PC-3 (cell line): ENCODE measurements around the gene SPACDR. TPM values are rescaled to one million over a fixed set of nuclear protein-coding genes. Genes with fewer than 3 reads are reported as not detected.

Experiments
- ATAC-seq: fragments of 200-7000 bp; cut with Tn5 transposase; 2 replicates; pipeline ENCODE4 v1.9.1; 2020; ENCODE audit warnings: mild to moderate bottlenecking, moderate library complexity
- BruUV-seq: library from RNA; stranded (reverse); fragments of 400-500 nt; replicated peaks from 2 replicates; lab custom pipeline; 2021; lab: Mats Ljungman, UMichigan
- CTCF ChIA-PET: fragments of 300-600 bp; sonication (Branson Sonifier 250); formaldehyde crosslinking; loops from one replicate; lab custom pipeline; 2022; ENCODE audit warnings: antibody characterized with exemption; lab: Charles Lee
- POLR2A ChIA-PET: fragments of 300-600 bp; sonication (Branson Sonifier 250); formaldehyde crosslinking; loops from one replicate; lab custom pipeline; 2022; ENCODE audit warnings: antibody characterized with exemption; ENCODE audit not compliant: unreplicated experiment; lab: Charles Lee
- DNase-seq: peaks from one replicate; pipeline ENCODE4 v3.0.0-alpha.2; 2015
- H2AFZ ChIP-seq: fragments of 300-600 bp; sonication (generic); 2 replicates; pipeline ENCODE4 v1.6.0; 2016; ENCODE audit warnings: antibody characterized with exemption, low read length
- H3F3A ChIP-seq: fragments of 300-600 bp; sonication (generic); one replicate; pipeline ENCODE4 v1.6.0; 2017; ENCODE audit warnings: antibody characterized with exemption, low read length, control low read depth, mild to moderate bottlenecking; ENCODE audit not compliant: unreplicated experiment
- H3K27ac ChIP-seq: fragments of 300-600 bp; sonication (generic); 2 replicates; pipeline ENCODE4 v1.5.1; 2016; ENCODE audit warnings: mild to moderate bottlenecking, low read length
- H3K27me3 ChIP-seq: fragments of 300-600 bp; sonication (generic); 2 replicates; pipeline ENCODE4 v1.6.1; 2016; ENCODE audit warnings: low read length, mixed read lengths
- H3K36me3 ChIP-seq: fragments of 300-600 bp; sonication (generic); 2 replicates; pipeline ENCODE4 v1.6.1; 2016; ENCODE audit warnings: low read depth, mixed run types, low read length, mixed read lengths
- H3K4me1 ChIP-seq: fragments of 300-600 bp; sonication (generic); 2 replicates; pipeline ENCODE4 v1.5.1; 2016; ENCODE audit warnings: low read length; ENCODE audit not compliant: insufficient read depth
- H3K4me2 ChIP-seq: fragments of 300-600 bp; sonication (generic); 2 replicates; pipeline ENCODE4 v1.6.0; 2016; ENCODE audit warnings: low read length
- H3K4me3 ChIP-seq: fragments of 300-600 bp; sonication (generic); 2 replicates; pipeline ENCODE4 v1.5.1; 2016; ENCODE audit warnings: mild to moderate bottlenecking, low read length, mixed read lengths
- H3K79me2 ChIP-seq: fragments of 300-600 bp; sonication (generic); 2 replicates; pipeline ENCODE4 v1.6.1; 2017; ENCODE audit warnings: low read length, mixed read lengths
- H3K9ac ChIP-seq: fragments of 300-600 bp; sonication (generic); 2 replicates; pipeline ENCODE4 v1.6.0; 2016; ENCODE audit warnings: mild to moderate bottlenecking, low read length
- H3K9me2 ChIP-seq: fragments of 300-600 bp; sonication (generic); replicated peaks from 2 replicates; pipeline ENCODE4 v1.6.1; 2016; ENCODE audit warnings: mixed run types, low read length, mixed read lengths
- H3K9me3 ChIP-seq: fragments of 300-600 bp; sonication (generic); 2 replicates; pipeline ENCODE4 v1.6.1; 2016; ENCODE audit warnings: low read length, mixed read lengths
- H4K20me1 ChIP-seq: fragments of 300-600 bp; sonication (generic); 2 replicates; pipeline ENCODE4 v1.6.1; 2016; ENCODE audit warnings: low read length, mixed read lengths
- EZH2 ChIP-seq: fragments of 300-600 bp; sonication (generic); IDR thresholded peaks from one replicate; pipeline ENCODE4 v1.6.1; 2017; ENCODE audit warnings: antibody characterized with exemption, mild to moderate bottlenecking, low read length; ENCODE audit not compliant: unreplicated experiment
- EZH2phosphoT487 ChIP-seq: fragments of 300-600 bp; sonication (generic); IDR thresholded peaks from 2 replicates; pipeline ENCODE4 v1.6.1; 2018; ENCODE audit warnings: mild to moderate bottlenecking, antibody characterized with exemption, low read length, borderline replicate concordance
- intact Hi-C: fragments of 100-400 bp; cut with micrococcal nuclease; formaldehyde crosslinking; loops from 2 replicates; pipeline ENCODE4 v1.9.0; 2023
- total RNA-seq: library from RNA; depleted of rRNA; stranded (reverse); fragments of >200 nt; gene quantifications from 2 replicates; pipeline ENCODE4 v1.2.3, GENCODE V29; 2014
- TF ChIP-seq, protein P1 (sequence below): fragments of 300-600 bp; sonication (generic); conservative IDR thresholded peaks from 2 replicates; pipeline ENCODE4 v1.5.1; 2017; ENCODE audit warnings: antibody characterized with exemption, low read depth, mild to moderate bottlenecking, low read length

Gene SPACDR
- total RNA-seq, 1 experiment from 2014 or later: 0.11 TPM

DNA sequence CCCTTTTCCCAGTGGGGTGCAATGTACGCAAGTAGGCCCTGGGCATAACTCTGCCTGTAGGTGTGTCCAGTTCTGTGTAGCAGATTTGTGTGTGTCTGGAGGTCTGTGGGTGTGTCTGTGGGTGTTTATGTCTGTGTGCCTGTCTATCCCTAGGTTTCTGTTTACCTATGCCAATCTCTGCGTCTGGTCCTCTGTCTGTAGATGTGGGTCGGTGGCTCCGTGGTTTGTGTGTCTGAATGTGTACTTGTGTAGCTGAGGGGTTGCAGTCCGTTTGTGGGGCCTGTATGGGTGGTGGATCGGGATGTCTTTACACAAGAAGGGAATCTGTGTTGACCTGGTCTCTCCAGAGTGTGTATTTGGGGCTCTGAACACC, 20.6 kb upstream of the SPACDR start:
- no peaks in the 10 kb centered on the region for H3K9me3 ChIP-seq
- H3K4me3 ChIP-seq: no peak overlapping the region
- no peak overlapping the region for H3K9ac ChIP-seq
- intact Hi-C loops: no loop called here
- DNase-seq: no peak
- no peaks in the 10 kb centered on the region for H3K79me2 ChIP-seq
- no peaks in the 10 kb centered on the region for H3K9me2 ChIP-seq
- H3K27ac ChIP-seq: no peak overlapping the region
- H3K4me1 ChIP-seq: 0 out of 2 replicates have a peak, but pooled peaks cover 6% of the 10 kb centered on the region
- H3K27me3 ChIP-seq: no peaks in the 10 kb centered on the region
- ChIA-PET CTCF (no interaction called here), POLR2A (interaction anchor here (0.6 kb wide), 1 partner anchor 343 kb away, joined by 7 read pairs; the partner anchor contains the start of gene EPHB4)
- no peaks in the 10 kb centered on the region for H3K36me3 ChIP-seq
- H3F3A ChIP-seq: no peaks in the 10 kb centered on the region
- H3K4me2 ChIP-seq: no peak overlapping the region
- no peaks in the 10 kb centered on the region for H4K20me1 ChIP-seq
- no TSS peak for BruUV-seq
- no peak overlapping the region for H2AFZ ChIP-seq
- TF ChIP-seq, protein P1, sequence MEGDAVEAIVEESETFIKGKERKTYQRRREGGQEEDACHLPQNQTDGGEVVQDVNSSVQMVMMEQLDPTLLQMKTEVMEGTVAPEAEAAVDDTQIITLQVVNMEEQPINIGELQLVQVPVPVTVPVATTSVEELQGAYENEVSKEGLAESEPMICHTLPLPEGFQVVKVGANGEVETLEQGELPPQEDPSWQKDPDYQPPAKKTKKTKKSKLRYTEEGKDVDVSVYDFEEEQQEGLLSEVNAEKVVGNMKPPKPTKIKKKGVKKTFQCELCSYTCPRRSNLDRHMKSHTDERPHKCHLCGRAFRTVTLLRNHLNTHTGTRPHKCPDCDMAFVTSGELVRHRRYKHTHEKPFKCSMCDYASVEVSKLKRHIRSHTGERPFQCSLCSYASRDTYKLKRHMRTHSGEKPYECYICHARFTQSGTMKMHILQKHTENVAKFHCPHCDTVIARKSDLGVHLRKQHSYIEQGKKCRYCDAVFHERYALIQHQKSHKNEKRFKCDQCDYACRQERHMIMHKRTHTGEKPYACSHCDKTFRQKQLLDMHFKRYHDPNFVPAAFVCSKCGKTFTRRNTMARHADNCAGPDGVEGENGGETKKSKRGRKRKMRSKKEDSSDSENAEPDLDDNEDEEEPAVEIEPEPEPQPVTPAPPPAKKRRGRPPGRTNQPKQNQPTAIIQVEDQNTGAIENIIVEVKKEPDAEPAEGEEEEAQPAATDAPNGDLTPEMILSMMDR: no peak
- TF ChIP-seq EZH2 (no peak), EZH2phosphoT487 (no peak)
- no peak for ATAC-seq

DNA sequence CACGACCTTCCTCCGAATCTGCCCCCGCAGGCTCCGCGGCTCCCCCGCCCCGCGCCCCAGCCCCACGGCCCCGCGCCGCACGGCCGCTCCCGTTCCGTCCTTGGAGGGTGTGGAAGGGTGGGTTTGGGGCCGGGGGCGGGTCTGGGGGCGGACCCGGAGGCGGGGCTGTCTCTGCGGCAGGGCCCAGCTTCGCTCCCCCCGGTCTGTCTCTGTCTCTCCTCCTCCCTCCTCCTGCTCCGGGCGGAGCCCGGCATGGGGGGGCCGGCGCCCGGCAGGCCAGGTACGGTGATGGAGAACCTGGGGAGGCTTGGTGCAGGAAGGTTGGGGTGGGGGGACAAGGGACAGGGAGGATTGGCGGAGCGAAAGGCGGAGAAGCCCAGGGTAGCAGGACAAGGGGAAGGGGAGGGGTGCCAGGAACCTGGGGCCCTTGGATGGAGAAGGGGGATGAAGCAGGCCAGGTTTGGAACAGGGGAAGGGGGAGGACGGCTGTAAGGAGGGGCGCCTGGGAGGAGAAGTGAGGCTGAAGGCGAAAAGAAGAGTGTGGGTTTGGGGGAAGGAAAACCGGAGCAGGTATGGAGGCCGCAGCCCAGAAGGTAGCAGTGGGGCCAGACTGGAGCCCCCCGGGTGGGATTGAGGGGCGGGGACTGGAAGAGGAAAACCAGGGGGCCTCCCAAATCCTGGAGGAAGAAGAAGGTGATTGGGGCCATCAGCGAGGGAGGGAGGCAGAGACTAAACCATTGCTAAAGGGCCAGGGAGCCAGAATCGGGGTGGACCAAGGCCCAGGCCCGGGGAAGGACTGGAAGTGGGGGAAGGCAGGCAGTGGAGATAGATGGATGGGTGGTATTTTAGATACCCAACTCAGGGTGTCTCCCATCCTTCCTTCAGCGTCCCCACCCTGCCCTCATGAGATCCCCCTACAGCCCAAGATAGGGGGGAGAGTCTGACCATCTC, 19.9 kb upstream of the SPACDR start, which contains the start of gene NYAP1:
TSS of gene NYAP1 (plus strand) at position 206 of the 951 bp plus-strand sequence. CDS start 1,385 bp downstream, outside the sequence.
- ATAC-seq: peak; percentile 57
- no peaks in the 10 kb centered on the region for H3K27me3 ChIP-seq
- H4K20me1 ChIP-seq: no peaks in the 10 kb centered on the region
- no peaks in the 10 kb centered on the region for H3K79me2 ChIP-seq
- H3K9me2 ChIP-seq: no peaks in the 10 kb centered on the region
- peak within 1 kb of the TSS; percentile 76 for H2AFZ ChIP-seq
- no TSS peak for BruUV-seq
- no peaks in the 10 kb centered on the region for H3K9me3 ChIP-seq
- H3K9ac ChIP-seq: no peak within 1 kb of the TSS
- POLR2A ChIA-PET: interaction anchor here (0.6 kb wide), 1 partner anchor 102 kb away, joined by 6 read pairs; the partner anchor contains the start of gene FBXO24
- CTCF ChIA-PET: interaction anchor here (0.6 kb wide), 1 partner anchor 55 kb away, joined by 13 read pairs; the partner anchor contains the start of gene AGFG2
- H3K27ac ChIP-seq: no peak within 1 kb of the TSS
- H3K4me3 ChIP-seq: peak within 1 kb of the TSS; percentile 68
- H3K4me2 ChIP-seq: peak within 1 kb of the TSS; percentile 84
- no peaks in the 10 kb centered on the region for H3F3A ChIP-seq
- H3K36me3 ChIP-seq: no peaks in the 10 kb centered on the region
- TF ChIP-seq, protein P1: no peak
- TF ChIP-seq EZH2: no peak
- no peak for TF ChIP-seq EZH2phosphoT487
- intact Hi-C loops: no loop called here
- peak; percentile 43 for DNase-seq
- 0 out of 2 replicates have a peak, but pooled peaks cover 6% of the 10 kb centered on the region for H3K4me1 ChIP-seq
